ENCODE data around the gene STK38L.

- TF ChIP-seq CTCF (IDR thresholded peaks at IDR 0.05) (no peak), POLR2A (IDR thresholded peaks at IDR 0.05) (no peak)
These were observed 35.7 kb upstream of the STK38L start for GRCh38 chr12:27208414-27208750.
